H1 (cell line): ENCODE measurements around the gene SMYD4. TPM values are rescaled to one million over a fixed set of nuclear protein-coding genes. Genes with fewer than 3 reads are reported as not detected.

Experiments
- CTCF ChIA-PET: fragments of 300-600 bp; sonication (Branson Sonifier 250); formaldehyde crosslinking; loops from one replicate; lab custom pipeline; 2021; ENCODE audit not compliant: partially characterized antibody; lab: Charles Lee
- POLR2A ChIA-PET: fragments of 300-600 bp; sonication (Branson Sonifier 250); formaldehyde crosslinking; loops from one replicate; lab custom pipeline; 2021; ENCODE audit warnings: inconsistent platforms; ENCODE audit not compliant: partially characterized antibody; lab: Charles Lee
- DNase-seq, 2 experiments: peaks; one replicate each; pipeline versions ENCODE4 v3.0.0 to v3.0.0-alpha.2; 2010 to 2022; ENCODE audit warnings: low spot score in 2 of 2, low read depth in 1 of 2, mixed read lengths in 1 of 2
- FAIRE-seq: peaks from 2 replicates; lab custom pipeline; 2011; peaks lifted over from hg19 to GRCh38; lab: Jason Lieb, UNC
- H2AFZ ChIP-seq: 2 replicates; pipeline ENCODE4 v1.8.1; 2012; ENCODE audit warnings: low read length, inconsistent platforms
- H2AK5ac ChIP-seq: 2 replicates; pipeline ENCODE4 v1.6.1; 2013; ENCODE audit warnings: low read depth, low read length
- H2BK120ac ChIP-seq: replicated peaks from 2 replicates; pipeline ENCODE3; 2013; ENCODE audit warnings: low read depth, low read length, inconsistent platforms
- H2BK12ac ChIP-seq: 2 replicates; pipeline ENCODE4 v1.6.1; 2013; ENCODE audit warnings: low read depth, low read length
- H2BK15ac ChIP-seq: 2 replicates; pipeline ENCODE4 v1.6.1; 2013; ENCODE audit warnings: low read length
- H2BK20ac ChIP-seq: 2 replicates; pipeline ENCODE4 v1.6.1; 2013; ENCODE audit warnings: low read length
- H2BK5ac ChIP-seq: 2 replicates; pipeline ENCODE4 v1.6.1; 2013; ENCODE audit warnings: low read depth, low read length
- H3K14ac ChIP-seq: 2 replicates; pipeline ENCODE4 v1.6.1; 2013; ENCODE audit warnings: inconsistent platforms; ENCODE audit not compliant: insufficient read length
- H3K18ac ChIP-seq: 2 replicates; pipeline ENCODE4 v1.6.1; 2013; ENCODE audit warnings: low read length; ENCODE audit errors: extremely low read depth
- H3K23ac ChIP-seq: 2 replicates; pipeline ENCODE4 v1.6.1; 2013; ENCODE audit warnings: inconsistent platforms; ENCODE audit not compliant: insufficient read length
- H3K23me2 ChIP-seq: 2 replicates; pipeline ENCODE4 v1.6.1; 2013; ENCODE audit warnings: low read depth, low read length
- H3K27ac ChIP-seq: 2 replicates; pipeline ENCODE4 v1.6.1; 2011; ENCODE audit warnings: low read depth, low read length, inconsistent platforms
- H3K27me3 ChIP-seq, 4 experiments: replicated peaks in 1 of 4; 1 replicate in 1 of 4; 2 replicates in 3 of 4; pipeline versions ENCODE4 v1.6.1 to v1.8.1; 2011 to 2013; ENCODE audit warnings: low read length in 3 of 4, mild to moderate bottlenecking in 3 of 4, inconsistent platforms in 2 of 4, mixed read lengths in 2 of 4, moderate library complexity in 1 of 4; ENCODE audit not compliant: control insufficient read depth in 3 of 4, insufficient read depth in 3 of 4; ENCODE audit errors: extremely low read depth in 1 of 4
- H3K36me3 ChIP-seq, 4 experiments: 2 replicates each; pipeline versions ENCODE4 v1.6.1 to v1.8.1; 2011 to 2013; ENCODE audit warnings: mild to moderate bottlenecking in 4 of 4, low read length in 3 of 4, moderate library complexity in 2 of 4, control low read depth in 1 of 4, inconsistent platforms in 1 of 4; ENCODE audit not compliant: insufficient read depth in 4 of 4, control insufficient read depth in 2 of 4
- H3K4ac ChIP-seq: replicated peaks from 2 replicates; pipeline ENCODE3; 2013; ENCODE audit warnings: low read length, low read depth, mixed read lengths, inconsistent platforms; ENCODE audit not compliant: insufficient read length
- H3K4me1 ChIP-seq, 4 experiments: replicated peaks in 1 of 4; 1 replicate in 1 of 4; 2 replicates in 3 of 4; pipeline versions ENCODE4 v1.6.1 to v1.8.1; 2011 to 2013; ENCODE audit warnings: low read length in 3 of 4, inconsistent platforms in 2 of 4, mixed read lengths in 1 of 4; ENCODE audit not compliant: insufficient read depth in 4 of 4, control insufficient read depth in 3 of 4
- H3K4me2 ChIP-seq, 2 experiments: 2 replicates each; pipeline versions ENCODE4 v1.6.1 to v1.8.1; 2011 to 2013; ENCODE audit warnings: low read depth in 2 of 2, low read length in 2 of 2, control low read depth in 1 of 2, inconsistent platforms in 1 of 2, mild to moderate bottlenecking in 1 of 2; ENCODE audit not compliant: insufficient read depth in 1 of 2
- H3K4me3 ChIP-seq, 4 experiments: fragments of 200-600, 300-600 bp in 1 of 4; sonication (generic), shearing (Covaris generic), sonication (Bioruptor Twin) in 1 of 4; 2 replicates each; pipeline versions ENCODE4 v1.5.1 to v1.8.1; 2011 to 2016; ENCODE audit warnings: low read length in 4 of 4, low read depth in 3 of 4, control low read depth in 2 of 4, inconsistent platforms in 2 of 4, mild to moderate bottlenecking in 2 of 4, mixed read lengths in 1 of 4, moderate library complexity in 1 of 4; ENCODE audit not compliant: insufficient read depth in 2 of 4; ENCODE audit errors: extremely low read depth in 1 of 4
- H3K56ac ChIP-seq: replicated peaks from 2 replicates; pipeline ENCODE3; 2013; ENCODE audit warnings: low read depth, mild to moderate bottlenecking, mixed read lengths, low read length, inconsistent platforms; ENCODE audit not compliant: insufficient read length
- H3K79me1 ChIP-seq: 2 replicates; pipeline ENCODE4 v1.6.1; 2013; ENCODE audit warnings: low read depth, low read length, control low read depth
- H3K79me2 ChIP-seq, 2 experiments: 2 replicates each; pipeline versions ENCODE4 v1.6.1 to v1.8.1; 2012 to 2013; ENCODE audit warnings: low read length in 2 of 2, mild to moderate bottlenecking in 2 of 2, inconsistent platforms in 1 of 2; ENCODE audit not compliant: insufficient read depth in 2 of 2, control insufficient read depth in 1 of 2
- H3K9ac ChIP-seq, 4 experiments: replicated peaks in 1 of 4; 1 replicate in 1 of 4; 2 replicates in 3 of 4; pipeline versions ENCODE4 v1.6.1 to v1.8.1; 2011 to 2013; ENCODE audit warnings: low read depth in 3 of 4, low read length in 3 of 4, control low read depth in 2 of 4, mild to moderate bottlenecking in 2 of 4, moderate library complexity in 2 of 4, inconsistent platforms in 1 of 4; ENCODE audit errors: extremely low read depth in 1 of 4
- H3K9me3 ChIP-seq, 2 experiments: 2 replicates each; pipeline versions ENCODE4 v1.6.1 to v1.8.1; 2012 to 2013; ENCODE audit warnings: mild to moderate bottlenecking in 2 of 2, moderate library complexity in 2 of 2, control low read depth in 1 of 2, inconsistent platforms in 1 of 2, low read depth in 1 of 2, low read length in 1 of 2, mixed read lengths in 1 of 2; ENCODE audit not compliant: insufficient read depth in 2 of 2
- H4K20me1 ChIP-seq, 2 experiments: replicated peaks in 1 of 2; 2 replicates each; pipeline versions ENCODE3 to v1.8.1; 2011 to 2013; ENCODE audit warnings: inconsistent platforms in 2 of 2, low read length in 2 of 2, mild to moderate bottlenecking in 1 of 2; ENCODE audit not compliant: insufficient read depth in 2 of 2, control insufficient read depth in 1 of 2
- H4K5ac ChIP-seq: 2 replicates; pipeline ENCODE4 v1.6.1; 2013; ENCODE audit warnings: low read length, low read depth, mixed read lengths, inconsistent platforms; ENCODE audit not compliant: insufficient read length
- H4K8ac ChIP-seq: 2 replicates; pipeline ENCODE4 v1.8.0; 2013; ENCODE audit warnings: mild to moderate bottlenecking, moderate library complexity, low read length, inconsistent platforms; ENCODE audit not compliant: insufficient read depth; ENCODE audit errors: extremely low read depth
- H4K91ac ChIP-seq: replicated peaks from 2 replicates; pipeline ENCODE3; 2013; ENCODE audit warnings: low read length, mixed read lengths, inconsistent platforms; ENCODE audit not compliant: insufficient read length
- BCL11A ChIP-seq, 2 experiments: IDR thresholded peaks; one replicate each; pipeline ENCODE4 v1.6.1; 2011; ENCODE audit warnings: low read depth in 2 of 2, low read length in 2 of 2, mild to moderate bottlenecking in 2 of 2
- CBX8 ChIP-seq: fragments of 300-800, 300-1000 bp; sonication (generic); IDR thresholded peaks from 2 replicates; pipeline ENCODE4 v1.7.1; 2016; ENCODE audit warnings: low read depth, low read length, borderline replicate concordance
- CHD1 ChIP-seq: IDR thresholded peaks from 2 replicates; pipeline ENCODE4 v1.6.1; 2012; ENCODE audit warnings: low read depth, low read length, improper control_type of control experiment
- HDAC6 ChIP-seq: IDR thresholded peaks from one replicate; pipeline ENCODE4 v1.7.1; 2012; ENCODE audit warnings: low read depth, mild to moderate bottlenecking, inconsistent platforms, low read length, moderate library complexity
- POLR2AphosphoS5 ChIP-seq: IDR thresholded peaks from 2 replicates; pipeline ENCODE4 v1.6.1; 2011; ENCODE audit warnings: low read depth, low read length
- RFX5 ChIP-seq: IDR thresholded peaks from 2 replicates; pipeline ENCODE4 v1.6.1; 2011; ENCODE audit warnings: low read depth, low read length, improper control_type of control experiment, borderline replicate concordance
- RXRA ChIP-seq: IDR thresholded peaks from 2 replicates; pipeline ENCODE4 v1.6.1; 2011; ENCODE audit warnings: low read depth, mild to moderate bottlenecking, low read length, moderate library complexity; ENCODE audit not compliant: insufficient read depth
- TAF7 ChIP-seq: optimal IDR thresholded peaks from 2 replicates; pipeline ENCODE3; 2011; ENCODE audit warnings: low read depth, mild to moderate bottlenecking, inconsistent platforms, low read length, moderate library complexity, borderline replicate concordance
- TEAD4 ChIP-seq: IDR thresholded peaks from 2 replicates; pipeline ENCODE4 v1.6.1; 2012; ENCODE audit warnings: low read depth, low read length, inconsistent platforms, mixed read lengths
- YY1 ChIP-seq: IDR thresholded peaks from 2 replicates; pipeline ENCODE4 v1.6.1; 2011; ENCODE audit warnings: low read depth, mild to moderate bottlenecking, low read length
- WGBS, 2 experiments: shearing (Covaris generic) in 1 of 2; methylation state at CpG; one replicate each; pipeline versions ENCODE4 v1.1.6 to v1.1.7; 2013 to 2015; ENCODE audit warnings: low lambda C conversion rate in 2 of 2, mixed read lengths in 2 of 2, inconsistent platforms in 1 of 2, low coverage in 1 of 2, missing lambda C conversion rate in 1 of 2; ENCODE audit not compliant: insufficient replicate concordance in 2 of 2, insufficient coverage in 1 of 2, insufficient read length in 1 of 2; ENCODE audit errors: extremely low coverage in 1 of 2, missing lambda C conversion rate in 1 of 2; 5-methylcytosine and 5-hydroxymethylcytosine counted together
- polyA plus RNA-seq, 7 experiments: library from polyadenylated mRNA; depleted of rRNA in 3 of 7; stranded (reverse) in 5 of 7; unstranded in 2 of 7; fragments of >200 nt in 5 of 7; fragments of 200-250 nt in 2 of 7; gene quantifications; 1 replicate in 5 of 7; 2 replicates in 1 of 7; 4 replicates in 1 of 7; pipeline versions ENCODE4 v1.2.1 to v1.2.3, GENCODE V29; 2011 to 2013; ENCODE audit warnings: missing spikeins in 2 of 7, mixed read lengths in 2 of 7
- total RNA-seq: library from RNA; stranded (reverse); fragmentation: NEBNext Ultra II Directional; extraction: Animal tissue kit (Norgen Biotek cat#: 25700); gene quantifications from 2 replicates; pipeline ENCODE4 v1.2.1, GENCODE V29; 2021

Gene SMYD4
- total and polyA plus RNA-seq, 2 of the 8 experiments (the other 6 are each of a cell fraction or from before 2014, with no cell fraction given), result 10.5 to 23.4 TPM

DNA sequence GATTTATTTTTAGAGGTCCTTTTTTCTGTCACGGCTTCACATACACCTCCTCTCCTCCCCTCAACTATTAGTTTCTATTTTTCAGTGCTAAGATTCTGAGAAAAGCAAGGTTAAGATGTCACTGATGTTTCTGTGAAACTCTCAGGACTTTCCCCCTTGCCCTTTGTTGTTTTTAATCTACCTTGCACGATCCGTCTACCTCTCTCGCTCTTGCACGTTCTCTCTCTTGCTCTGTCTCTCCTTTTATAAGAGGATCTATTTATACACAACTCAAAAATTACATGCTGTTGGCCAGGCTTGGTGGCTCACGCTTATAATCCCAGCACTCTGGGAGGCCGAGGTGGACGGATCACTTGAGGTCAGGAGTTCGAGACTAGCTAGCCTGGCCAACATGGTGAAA is 43.7 kb upstream of the SMYD4 start:
- H3K9me3 ChIP-seq, result no peaks in the 10 kb centered on the region
- H4K5ac ChIP-seq, result no peak overlapping the region
- no peak overlapping the region for H4K91ac ChIP-seq
- no peak overlapping the region for H3K56ac ChIP-seq
- H3K9ac ChIP-seq, result no peak overlapping the region
- FAIRE-seq (no peak), DNase-seq (no peak)
- H3K4me2 ChIP-seq, result no peak overlapping the region
- no peak overlapping the region for H2BK12ac ChIP-seq
- no peak overlapping the region for H2AFZ ChIP-seq
- H4K8ac ChIP-seq, result no peak overlapping the region
- no peaks in the 10 kb centered on the region for H3K27me3 ChIP-seq
- no peak overlapping the region for H2BK5ac ChIP-seq
- no peak overlapping the region for H2AK5ac ChIP-seq
- H2BK120ac ChIP-seq, result no peak overlapping the region
- H3K23me2 ChIP-seq, result no peaks in the 10 kb centered on the region; the same call in 1 of the 2 replicates
- H3K27ac ChIP-seq, result no peak overlapping the region
- no peak overlapping the region for H3K18ac ChIP-seq
- WGBS, 2 experiments, result 94% methylated on average over 9 of the region's 9 CpGs; no CpG with 5 or more reads in 1 of the 2 experiments
- no peak overlapping the region for H2BK20ac ChIP-seq
- H3K4ac ChIP-seq, result no peak overlapping the region
- H3K4me3 ChIP-seq, result no peak overlapping the region
- H3K4me1 ChIP-seq, result no peaks in the 10 kb centered on the region
- 0 out of 4 replicates have a peak, but pooled peaks cover 0 to 4% of the 10 kb centered on the region in 2 experiments for H3K79me2 ChIP-seq
- H3K14ac ChIP-seq, result no peak overlapping the region
- TF ChIP-seq HDAC6 (no peak), BCL11A (IDR thresholded peaks at IDR 0.05; ENCODE audit: low read depth in 2 of 2, low read length in 2 of 2) (no peak), POLR2AphosphoS5 (no peak), TEAD4 (no peak), TAF7 (no peak), RFX5 (no peak), CBX8 (no peak), CHD1 (no peak), YY1 (no peak), RXRA (no peak)
- POLR2A ChIA-PET, result no interaction called here
- 0 out of 2 replicates have a peak, but pooled peaks cover 3% of the 10 kb centered on the region for H3K79me1 ChIP-seq
- CTCF ChIA-PET, result no interaction called here
- no peak overlapping the region for H2BK15ac ChIP-seq
- peaks cover 20 to 53% (median 33%) of the 10 kb centered on the region in 4 experiments for H3K36me3 ChIP-seq
- no peak overlapping the region for H3K23ac ChIP-seq
- peaks cover 2 to 4% of the 10 kb centered on the region in 2 experiments for H4K20me1 ChIP-seq
